Measurements from ENCODE around the gene APOL4. TPM values are rescaled to one million over a fixed set of nuclear protein-coding genes. Genes with fewer than 3 reads are reported as not detected.

Gene APOL4, protein sequence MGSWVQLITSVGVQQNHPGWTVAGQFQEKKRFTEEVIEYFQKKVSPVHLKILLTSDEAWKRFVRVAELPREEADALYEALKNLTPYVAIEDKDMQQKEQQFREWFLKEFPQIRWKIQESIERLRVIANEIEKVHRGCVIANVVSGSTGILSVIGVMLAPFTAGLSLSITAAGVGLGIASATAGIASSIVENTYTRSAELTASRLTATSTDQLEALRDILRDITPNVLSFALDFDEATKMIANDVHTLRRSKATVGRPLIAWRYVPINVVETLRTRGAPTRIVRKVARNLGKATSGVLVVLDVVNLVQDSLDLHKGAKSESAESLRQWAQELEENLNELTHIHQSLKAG
- not detected in 2 replicates for total RNA-seq

GRCh38 chr22:36201630-36202319 lies at the start of gene APOL4:
TSS of gene APOL4 (minus strand) at chr22:36201809. CDS start at chr22:36201734, 75 bp downstream.

GRCh38 chr22:36239401-36240171 lies 38.0 kb upstream of the APOL4 start, which contains the start of gene APOL2:
TSS of gene APOL2 (minus strand) at chr22:36239527. CDS start at chr22:36233162, 6,365 bp downstream.

DNA sequence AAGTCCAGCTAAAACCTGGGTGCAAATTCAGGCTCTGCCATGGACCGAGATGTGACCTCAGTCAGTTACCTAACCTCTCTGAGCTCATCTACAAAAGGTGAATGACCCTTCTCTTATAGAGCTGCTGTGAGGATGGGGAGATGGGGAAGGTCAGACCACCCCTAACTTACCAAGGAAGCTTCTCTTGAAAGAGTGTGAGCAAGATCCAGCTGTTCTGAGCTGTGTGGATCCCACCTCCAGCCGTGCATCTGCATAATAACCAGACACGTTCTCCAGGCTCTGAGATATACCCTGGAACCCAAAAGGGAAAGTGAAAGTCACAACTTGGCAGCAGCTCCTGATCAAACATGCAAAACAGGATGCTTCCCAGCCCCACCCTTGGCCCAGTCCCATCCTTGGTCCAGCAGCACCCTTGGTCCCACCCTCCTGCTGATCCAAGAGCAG lies 41.1 kb downstream of the APOL4 start, which contains the start of gene APOL3:
Gene APOL3 (minus strand): TSS at position 257 of the 444 bp plus-strand sequence. CDS start 11,700 bp downstream, outside the sequence.

Other genes with a start within 250 kb of the APOL4 start
- 89.5 and 104 TPM in 2 replicates for gene RBFOX2, start 173.0 kb downstream of the APOL4 start, total RNA-seq
- 1.4 and 3.4 TPM in 2 replicates for gene APOL3, start 41.1 kb downstream of the APOL4 start, total RNA-seq
- gene APOL2, start 37.7 kb upstream of the APOL4 start, total RNA-seq, result 26.2 and 53.1 TPM in 2 replicates
- gene APOL1, start 51.3 kb upstream of the APOL4 start, total RNA-seq, result 4.1 and 20.2 TPM in 2 replicates
- 1,143 and 1,170 TPM in 2 replicates for gene MYH9, start 186.2 kb upstream of the APOL4 start, total RNA-seq

All from mesangial cell (primary cell).